GM10248 (cell line): ENCODE measurements around the gene SCN8A.
"Not testable (repeated sequence)": the region's sequence is repeated elsewhere in the genome, so short reads cannot be mapped to it uniquely, and the experiment has no call there.

Experiments
- CTCF ChIA-PET: fragments of 300-600 bp; sonication (Branson Sonifier 250); formaldehyde crosslinking; extraction: SDS; loops from one replicate; lab custom pipeline; 2021; ENCODE audit warnings: antibody characterized with exemption; lab: Yijun Ruan, JAX
- POLR2A ChIA-PET: fragments of 350-650 bp; sonication (Branson Sonifier 250); formaldehyde crosslinking; extraction: SDS; loops from one replicate; lab custom pipeline; 2020; ENCODE audit warnings: antibody characterized with exemption; lab: Yijun Ruan, JAX
- DNase-seq: peaks from one replicate; pipeline ENCODE4 v3.0.0; 2012; ENCODE audit errors: extremely low spot score
- CTCF ChIP-seq: IDR thresholded peaks from 2 replicates; pipeline ENCODE4 v1.5.1; 2012; ENCODE audit warnings: mild to moderate bottlenecking, low read depth; ENCODE audit errors: extremely low read depth, missing control alignments, control extremely low read depth

SCN8A gene

GRCh38 chr12:51591016-51591901, at the start of gene SCN8A:
SCN8A (plus strand) TSS chr12:51591233; CDS start chr12:51662818, 71,585 bp downstream.
- CTCF ChIA-PET = interaction anchor here (1.4 kb wide), 1 partner anchor 21 kb away, joined by 3 read pairs; no protein-coding TSS in a partner anchor
- TF ChIP-seq CTCF = no peak
- POLR2A ChIA-PET = no interaction called here
- DNase-seq = peak; percentile 61

GRCh38 chr12:51546097-51546496, 44.9 kb upstream of the SCN8A start:
- ChIA-PET CTCF (interaction anchor here (1.2 to 2.3 kb wide), 2 partner anchors 15 to 122 kb away, joined by 3 to 12 read pairs; no protein-coding TSS in a partner anchor), POLR2A (no interaction called here)
- no peak for TF ChIP-seq CTCF
- DNase-seq = no peak

GRCh38 chr12:51547606-51548005, 43.4 kb upstream of the SCN8A start:
- ChIA-PET CTCF (interaction anchor here (2.3 kb wide), 1 partner anchor 16 kb away, joined by 12 read pairs; no protein-coding TSS in a partner anchor), POLR2A (no interaction called here)
- DNase-seq = no peak
- no peak for TF ChIP-seq CTCF

- no peak for DNase-seq
- CTCF ChIA-PET = interaction anchor here (2.3 kb wide), 1 partner anchor 17 kb away, joined by 12 read pairs; no protein-coding TSS in a partner anchor
- TF ChIP-seq CTCF = no peak
- POLR2A ChIA-PET = no interaction called here
Measured at GRCh38 chr12:51548241-51548640, 42.8 kb upstream of the SCN8A start.

- DNase-seq = no peak
- CTCF ChIA-PET = interaction anchor here (1.0 to 1.4 kb wide), 4 partner anchors 10 to 130 kb away, joined by 3 to 4 read pairs (median 4); no protein-coding TSS in a partner anchor
- TF ChIP-seq CTCF = no peak
- POLR2A ChIA-PET = no interaction called here
Measured at GRCh38 chr12:51549637-51550036, 41.4 kb upstream of the SCN8A start.

- POLR2A ChIA-PET, CTCF ChIA-PET, DNase-seq: not testable (repeated sequence)
Measured at GRCh38 chr12:51568271-51569032, 22.6 kb upstream of the SCN8A start.
